Activated T-helper 1 cell treated with Interleukin-2 at 50 U/mL for 16 hours (primary cell): ENCODE measurements around the gene UBAC2.
"Not testable (repeated sequence)": the region's sequence is repeated elsewhere in the genome, so short reads cannot be mapped to it uniquely, and the experiment has no call there.

Source experiments
- DNase-seq: peaks from one replicate; pipeline ENCODE4 v3.0.0-alpha.2; 2020; ENCODE audit warnings: low read depth

Gene UBAC2

DNA sequence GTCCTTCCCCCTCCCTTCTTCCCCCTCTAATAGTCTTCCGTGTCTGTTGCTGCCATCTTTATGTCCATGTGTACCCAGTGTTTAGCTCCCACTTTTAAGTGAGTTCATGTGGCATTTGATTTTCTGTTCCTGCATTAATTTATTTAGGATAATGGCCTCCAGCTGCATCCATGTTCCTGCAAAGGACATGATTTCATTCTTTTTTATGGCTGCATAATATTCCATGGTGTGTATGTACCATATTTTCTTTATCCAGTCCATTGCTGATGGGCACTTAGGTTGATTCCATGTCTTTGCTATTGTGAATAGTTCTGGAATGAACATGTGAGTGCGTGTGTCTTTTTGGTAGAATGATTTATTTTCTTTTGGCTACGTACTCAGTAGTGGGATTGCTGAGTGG is 48.5 kb downstream of the UBAC2 start:
- not testable (repeated sequence) for DNase-seq

DNA sequence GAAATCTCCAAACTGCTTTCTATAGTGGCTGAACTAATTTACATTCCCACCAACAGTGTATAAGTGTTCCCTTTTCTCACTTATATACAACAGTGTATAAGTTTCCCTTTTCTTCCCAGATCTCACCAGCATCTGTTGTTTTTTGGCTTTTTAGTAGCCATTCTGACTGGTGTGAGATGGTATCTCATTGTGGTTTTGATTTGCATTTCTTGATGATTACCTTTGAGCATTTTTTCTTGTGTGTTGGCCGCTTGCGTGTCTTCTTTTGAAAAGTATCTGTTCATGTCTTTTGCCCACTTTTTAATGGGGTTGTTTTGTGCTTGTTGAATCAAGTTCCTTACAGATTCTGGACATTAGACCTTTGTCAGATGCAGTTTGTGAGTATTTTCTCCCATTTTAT is 49.0 kb downstream of the UBAC2 start:
- DNase-seq, result not testable (repeated sequence)

DNA sequence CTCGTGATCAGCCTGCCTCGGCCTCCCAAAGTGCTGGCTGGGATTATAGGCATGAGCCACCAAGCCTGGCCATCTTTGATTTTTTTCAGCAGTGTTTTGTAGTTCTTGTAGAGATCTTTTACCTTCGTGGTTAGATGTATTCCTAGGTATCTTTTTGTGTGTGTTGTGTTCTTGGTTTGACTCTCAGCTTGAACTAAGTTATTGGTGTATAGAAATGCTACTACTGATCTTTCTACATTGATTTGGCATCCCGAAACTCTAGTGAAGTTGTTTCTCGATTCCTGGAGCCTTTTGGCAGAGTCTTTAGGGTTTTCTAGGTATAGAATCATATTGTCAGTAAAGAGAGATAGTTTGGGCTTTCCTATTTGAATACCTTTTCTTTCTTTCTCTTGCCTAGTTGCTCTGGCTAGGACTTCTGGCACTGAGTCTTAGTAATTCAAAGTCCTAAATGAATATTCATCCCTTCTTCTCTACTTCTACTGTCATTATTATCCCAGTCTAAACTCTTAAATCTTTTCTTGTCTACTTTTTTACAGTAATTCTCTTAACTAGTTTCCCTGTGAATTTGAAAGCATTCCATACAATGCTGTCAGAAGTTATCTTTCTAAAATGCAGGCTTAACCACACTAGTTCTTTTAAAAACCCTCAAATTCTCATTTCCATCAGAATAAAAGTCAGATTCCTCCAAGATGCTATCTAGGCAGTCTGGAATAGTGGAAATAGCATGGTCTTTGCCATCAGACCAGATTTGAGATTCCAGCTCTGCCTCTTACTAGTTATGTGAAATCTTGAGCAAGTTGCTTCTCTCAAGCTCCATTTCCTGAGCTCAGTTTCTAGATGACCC is 50.5 kb downstream of the UBAC2 start:
- DNase-seq, result no peak

DNA sequence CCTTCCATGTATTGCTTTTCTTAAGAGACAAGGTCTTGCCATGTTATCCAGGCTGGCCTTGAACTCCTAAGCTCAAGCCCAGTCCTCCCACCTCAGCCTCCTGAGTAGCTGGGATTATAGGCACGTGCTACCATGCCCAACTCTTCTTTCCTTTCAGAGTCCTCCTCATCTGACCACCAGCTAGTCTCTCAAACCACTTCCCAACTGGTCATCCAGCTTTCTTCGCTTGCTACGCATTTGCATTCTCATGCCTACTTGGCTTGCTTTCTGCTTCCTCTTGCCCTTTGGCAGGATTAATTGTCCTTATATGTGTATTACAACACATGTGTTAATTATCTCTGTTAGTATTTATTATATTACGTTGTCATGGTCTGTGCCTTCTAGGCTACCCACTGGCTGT is 51.3 kb downstream of the UBAC2 start:
- no peak for DNase-seq

DNA sequence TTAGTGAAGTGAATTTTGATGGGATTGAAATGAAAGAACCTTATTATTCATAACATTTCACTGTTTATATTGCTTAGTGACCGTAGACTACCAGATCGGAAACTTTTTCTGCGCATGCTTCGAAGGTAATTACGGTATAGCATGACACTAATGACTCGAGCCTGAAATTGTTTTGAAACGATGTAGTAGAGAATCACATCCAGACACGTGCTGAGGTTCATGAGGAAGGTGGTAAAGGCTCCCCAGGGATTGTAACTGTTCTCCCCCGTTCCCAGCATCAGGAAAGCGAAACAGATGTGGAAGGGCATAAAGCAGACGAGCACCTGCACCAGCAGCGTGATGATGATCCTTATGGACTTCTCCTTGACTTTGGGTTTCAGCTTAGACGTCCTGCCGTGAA is 54.2 kb downstream of the UBAC2 start:
- DNase-seq, result no peak

DNA sequence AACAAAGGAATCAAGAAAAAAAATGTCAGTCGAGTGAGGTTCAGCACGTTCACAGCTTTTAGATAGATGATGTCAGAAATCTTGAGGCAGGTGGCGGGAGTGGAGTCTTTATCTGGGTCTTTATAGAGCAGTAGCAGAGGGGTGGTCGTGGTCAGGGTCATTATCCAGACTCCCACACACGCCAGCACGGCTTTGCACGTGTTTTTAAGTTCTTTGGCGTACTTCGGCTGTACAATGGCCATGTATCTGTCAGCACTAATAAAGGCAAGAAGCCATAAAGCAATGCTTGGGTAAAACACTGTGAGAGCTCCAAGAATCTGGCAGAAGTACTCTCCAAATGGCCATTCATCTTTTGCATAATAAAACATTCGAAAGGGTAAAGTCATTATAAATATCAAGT is 54.6 kb downstream of the UBAC2 start:
- DNase-seq, result no peak

DNA sequence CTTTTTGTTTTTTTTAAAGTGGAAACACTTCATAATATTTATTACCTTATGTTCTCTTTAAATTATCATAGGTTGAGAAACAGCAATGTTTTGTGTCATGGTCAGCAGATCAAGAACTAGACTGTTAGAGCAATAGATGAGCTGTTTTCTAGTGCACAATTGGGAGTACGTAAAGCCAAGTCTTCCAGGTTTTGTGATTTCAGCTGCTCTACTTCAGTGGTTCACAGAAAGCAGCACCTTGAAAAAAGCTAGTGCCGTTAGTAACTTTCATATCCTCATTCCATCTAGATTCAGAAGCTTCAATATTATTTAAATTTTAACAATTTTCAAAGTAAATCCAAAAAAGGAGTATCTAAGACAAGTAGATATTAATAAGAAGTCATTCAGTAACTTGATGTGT is 55.6 kb downstream of the UBAC2 start:
- no peak for DNase-seq

DNA sequence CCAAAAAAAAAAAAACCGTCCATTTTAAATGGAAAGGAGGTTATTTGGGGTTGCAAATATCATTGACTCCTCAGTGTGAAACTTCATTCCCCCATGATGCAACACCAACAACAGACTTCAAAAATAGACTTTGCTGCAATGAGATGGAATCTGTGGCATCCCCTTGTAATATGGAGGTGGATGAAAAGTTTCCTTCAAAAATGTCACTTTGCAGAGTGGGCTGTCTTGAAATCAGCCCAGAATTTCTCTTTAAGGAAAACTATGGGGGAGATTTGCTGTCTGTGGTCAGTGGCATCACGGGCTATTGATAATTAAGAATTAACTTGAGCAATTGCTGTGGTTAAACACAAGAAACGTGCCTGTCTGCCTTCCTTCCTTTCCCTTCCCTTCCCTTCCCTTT is 56.1 kb downstream of the UBAC2 start:
- no peak for DNase-seq

DNA sequence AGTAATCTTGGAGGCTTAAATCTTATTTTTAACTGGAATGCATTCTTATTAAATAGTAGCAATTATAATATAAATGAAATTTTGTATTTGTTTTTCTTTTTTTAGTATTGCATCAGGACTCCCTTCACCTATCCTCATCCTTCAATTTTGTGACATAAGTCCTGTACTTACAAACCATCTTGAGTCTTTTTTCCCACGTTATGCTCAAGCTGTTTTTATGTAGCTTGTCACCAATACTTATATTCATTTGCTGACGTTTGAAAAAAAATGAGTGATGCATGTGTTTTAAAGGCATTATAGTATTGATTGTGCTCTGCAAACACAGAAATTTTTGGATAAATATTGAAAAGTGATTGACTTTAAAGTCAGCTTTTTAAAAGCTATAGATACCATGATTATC is 56.6 kb downstream of the UBAC2 start:
- DNase-seq, result no peak

DNA sequence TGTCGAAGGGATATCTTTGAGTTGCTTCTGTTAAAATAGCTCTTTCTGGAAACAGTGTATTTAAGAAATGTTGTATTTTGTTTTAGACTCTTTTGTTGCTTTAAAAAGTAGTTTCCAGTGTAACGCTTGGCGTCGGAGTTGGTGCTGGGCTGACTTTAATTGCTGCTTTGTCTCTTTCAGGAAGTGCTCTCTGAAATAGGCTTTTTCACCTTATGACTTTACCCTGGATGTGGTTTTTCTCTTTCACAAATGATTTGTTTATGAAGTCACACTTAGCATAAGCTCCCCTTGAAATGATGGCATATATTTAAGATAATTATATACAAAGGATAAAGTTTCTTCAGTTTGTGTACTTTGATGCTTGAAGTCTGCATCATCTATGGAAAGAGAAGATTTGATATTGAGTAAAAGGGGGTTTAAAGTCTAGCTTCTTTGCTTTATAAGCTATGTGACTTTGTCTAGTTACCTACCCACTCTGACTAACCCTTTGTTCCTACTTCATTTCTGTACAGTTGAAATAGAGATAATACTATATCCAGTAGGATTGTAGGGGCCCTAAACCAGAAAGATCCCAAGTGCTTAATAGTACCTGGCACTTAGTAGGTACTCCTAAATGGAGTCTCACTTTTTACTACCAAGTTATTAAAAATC is 57.7 kb downstream of the UBAC2 start, which contains the start of gene GPR18:
Gene GPR18, minus strand, starts transcription at position 170 of the 651 bp plus-strand sequence. CDS start 2,507 bp downstream, outside the sequence.
- no peak for DNase-seq

DNA sequence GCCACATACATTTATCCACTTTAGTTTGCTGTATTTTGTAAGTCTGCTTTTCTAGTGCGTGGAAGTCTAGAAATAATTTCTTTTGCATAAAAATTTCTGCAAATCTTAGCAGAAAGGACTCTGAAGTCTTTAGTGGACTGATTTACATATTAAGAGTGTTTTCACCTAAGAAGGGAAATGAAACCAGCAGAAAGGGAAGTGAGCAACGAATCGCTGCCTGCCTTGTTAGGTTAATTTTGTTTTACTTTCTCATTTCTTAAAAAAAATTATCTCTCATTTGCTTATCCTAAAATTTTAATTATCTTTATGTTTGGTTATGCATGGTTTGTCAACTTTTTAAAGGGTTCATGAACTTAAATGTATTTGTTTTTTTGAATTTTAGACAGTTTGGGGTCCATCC is 58.3 kb downstream of the UBAC2 start:
- no peak for DNase-seq

DNA sequence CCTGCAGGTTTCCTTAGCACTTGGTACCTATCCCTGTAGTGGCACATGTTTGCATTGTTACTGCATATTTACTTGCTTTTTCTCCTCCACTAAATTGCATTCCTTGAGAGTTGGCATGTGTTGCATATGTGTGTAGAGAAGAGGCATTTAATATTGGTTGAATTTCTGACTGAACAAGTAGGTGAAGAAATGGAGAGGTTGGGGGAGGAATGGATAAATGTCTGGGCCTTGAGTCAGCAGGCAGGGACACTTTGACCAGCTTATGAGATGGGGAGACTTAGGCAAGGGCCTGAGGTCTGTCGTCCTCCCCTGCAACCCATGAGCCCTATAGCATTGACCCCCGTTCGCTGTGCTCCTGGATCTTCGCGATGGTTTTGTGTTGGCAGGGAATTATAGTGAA is 59.6 kb downstream of the UBAC2 start:
- DNase-seq, result no peak

DNA sequence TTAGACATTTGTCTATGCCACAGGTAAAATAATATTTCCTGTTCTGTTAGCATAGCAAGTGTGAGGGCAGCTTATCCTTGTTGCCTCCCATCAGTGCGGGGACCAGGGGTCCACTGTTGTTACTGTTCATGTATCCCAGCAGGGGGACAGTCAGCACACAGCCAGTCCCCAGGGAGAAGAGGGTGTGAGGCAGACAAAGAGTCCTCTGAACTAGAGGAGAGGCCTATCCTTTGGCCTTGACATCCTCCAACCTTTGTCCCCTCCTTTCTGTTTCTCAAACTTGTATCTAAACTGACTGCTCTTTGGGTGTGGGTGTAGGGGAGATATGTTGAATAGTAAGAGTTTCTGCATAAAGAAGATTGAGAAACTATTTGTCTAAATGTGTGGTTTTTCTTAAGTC is 60.4 kb downstream of the UBAC2 start:
- DNase-seq, result no peak

DNA sequence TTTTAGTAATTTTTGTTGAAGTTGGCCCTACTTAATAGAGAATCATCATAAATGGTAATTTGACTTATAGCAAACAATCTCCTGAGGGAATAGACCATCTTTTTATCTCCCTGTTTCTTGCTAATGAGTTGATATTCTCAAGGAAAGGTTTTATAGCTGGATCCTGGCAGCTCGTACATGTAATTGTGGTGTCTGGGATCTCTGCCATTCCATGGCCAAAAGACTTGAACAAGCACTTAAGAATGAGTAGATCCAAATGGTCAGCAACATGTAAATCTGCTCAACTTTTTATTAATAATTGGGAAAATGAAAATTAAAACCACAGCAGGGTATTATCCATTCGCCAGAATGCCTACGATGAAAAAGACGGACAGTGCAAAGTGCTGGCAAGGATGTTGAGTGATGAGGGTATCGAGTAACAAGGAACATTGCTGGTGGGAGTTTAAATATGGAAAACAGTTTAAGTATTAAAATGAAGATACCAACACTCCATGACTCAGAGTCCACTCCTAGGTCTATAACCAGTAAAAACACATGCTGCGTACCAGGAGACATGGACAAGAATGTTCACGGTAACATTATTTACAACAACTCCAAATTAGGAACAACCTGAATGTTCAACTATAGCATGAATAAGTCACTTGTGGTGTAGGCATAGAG is 62.6 kb downstream of the UBAC2 start:
- DNase-seq, result no peak

DNA sequence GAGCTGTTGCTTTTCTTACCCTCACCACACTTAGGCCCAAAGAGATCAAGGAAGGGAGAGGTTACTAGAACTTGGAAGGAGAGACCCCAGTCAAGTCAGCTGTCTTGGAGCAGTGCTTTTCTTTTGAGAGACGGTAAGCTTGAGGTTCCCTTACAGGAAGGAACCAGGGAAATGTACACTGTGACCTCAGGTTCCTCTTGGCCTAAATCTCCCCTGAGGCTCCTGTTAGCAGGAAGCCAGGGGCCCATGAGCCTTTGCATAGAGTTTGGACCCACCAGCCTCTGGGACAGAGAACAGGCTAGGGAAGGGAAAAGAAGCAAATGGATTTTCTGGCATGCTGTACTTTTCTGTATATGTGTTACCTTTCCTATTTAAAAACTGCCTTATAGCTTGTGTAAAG is 63.4 kb downstream of the UBAC2 start:
- no peak for DNase-seq

DNA sequence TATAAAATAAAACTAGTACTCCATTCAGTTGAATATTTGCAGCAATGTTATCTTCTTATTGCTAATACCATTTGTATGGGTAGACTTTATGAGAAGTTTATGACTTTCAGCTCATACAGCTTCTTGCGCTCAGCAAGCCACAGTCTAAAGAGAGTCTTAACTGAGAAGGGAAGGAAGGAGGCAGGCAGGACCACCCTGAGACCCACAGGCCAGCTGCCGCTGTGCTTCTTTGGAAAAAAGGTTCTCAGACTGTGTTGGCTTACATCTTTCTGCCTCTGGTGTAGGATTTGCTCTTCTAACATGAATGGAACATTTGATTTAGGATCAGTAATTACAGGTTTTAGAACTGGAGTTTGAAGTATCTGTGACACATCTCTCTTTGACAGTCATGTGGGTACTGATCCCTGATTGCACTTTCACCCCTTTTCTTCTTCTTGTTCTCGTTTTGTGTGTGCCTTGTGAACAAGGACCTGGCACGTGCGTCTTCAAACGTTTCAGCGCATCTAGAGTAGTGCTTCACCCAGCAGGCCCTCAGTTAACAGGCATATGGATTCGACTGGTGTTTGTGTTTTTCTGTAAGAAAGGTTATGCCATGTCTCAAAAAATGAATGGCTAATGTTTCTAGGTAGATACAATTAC is 64.6 kb downstream of the UBAC2 start:
- no peak for DNase-seq

DNA sequence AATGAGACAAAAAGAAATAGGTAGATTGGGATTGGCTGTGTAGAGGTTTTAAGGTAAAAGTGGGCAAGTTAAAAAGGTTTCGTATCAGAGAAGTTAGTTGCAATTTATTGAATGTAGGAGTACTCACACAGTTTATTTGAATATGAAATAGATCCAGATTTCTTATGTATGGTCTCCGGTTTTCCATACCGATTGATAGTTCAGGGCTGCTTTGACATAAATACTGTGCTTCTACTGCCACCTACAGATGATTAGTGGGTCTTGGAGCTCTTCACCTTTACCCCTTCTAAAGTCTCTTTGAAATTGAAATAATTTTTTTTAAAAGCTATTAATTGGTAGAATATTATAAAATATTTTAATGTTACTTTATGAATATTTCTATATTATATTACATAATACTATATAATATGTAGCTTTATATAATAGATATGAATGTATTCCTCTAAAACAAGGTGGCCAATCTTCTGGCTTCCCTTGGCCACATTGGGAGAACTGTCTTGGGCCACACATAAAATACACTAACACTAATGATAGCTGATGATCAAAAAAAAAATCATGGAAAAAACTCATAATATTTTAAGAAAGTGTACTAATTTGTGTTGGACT is 65.3 kb downstream of the UBAC2 start:
- no peak for DNase-seq

DNA sequence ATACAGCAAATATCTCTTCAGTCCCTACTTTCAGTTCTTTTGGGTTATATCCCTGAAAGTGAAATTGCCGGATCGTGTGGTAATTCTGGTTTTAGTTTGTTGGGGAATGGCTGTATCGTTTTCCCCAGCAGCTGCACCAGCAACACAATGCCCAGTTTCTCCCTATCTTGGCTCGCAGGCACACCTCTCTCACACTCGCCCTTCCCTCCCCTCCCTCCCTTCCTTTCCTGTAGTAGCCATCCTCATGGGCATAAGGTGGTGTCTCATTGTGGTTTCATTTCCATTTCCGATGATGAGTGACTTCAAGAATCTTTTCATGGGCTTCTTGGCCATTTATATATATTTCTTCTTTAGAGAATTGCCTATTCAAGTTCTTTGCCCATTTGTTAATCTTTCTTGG is 66.2 kb downstream of the UBAC2 start:
- DNase-seq, result no peak

DNA sequence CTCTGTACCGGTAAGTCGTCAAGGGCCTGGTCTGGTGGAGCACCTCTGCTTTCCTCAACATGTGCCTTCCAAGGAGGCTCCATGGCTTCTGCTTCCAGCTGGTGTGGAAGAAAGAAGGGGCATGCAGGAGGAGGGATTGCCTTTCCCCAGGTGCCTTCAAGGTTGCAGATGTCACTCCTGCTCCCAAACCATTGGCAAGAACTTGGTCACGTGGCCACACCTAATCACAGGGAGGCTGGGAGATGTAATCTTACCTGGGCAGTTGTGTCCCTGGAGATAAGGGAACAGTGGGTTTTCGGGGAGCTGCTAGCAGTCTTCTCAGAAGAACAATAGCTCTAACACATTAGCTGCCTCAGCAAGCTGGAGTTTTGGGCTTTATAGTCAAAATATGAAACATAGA is 67.3 kb downstream of the UBAC2 start:
- no peak for DNase-seq

DNA sequence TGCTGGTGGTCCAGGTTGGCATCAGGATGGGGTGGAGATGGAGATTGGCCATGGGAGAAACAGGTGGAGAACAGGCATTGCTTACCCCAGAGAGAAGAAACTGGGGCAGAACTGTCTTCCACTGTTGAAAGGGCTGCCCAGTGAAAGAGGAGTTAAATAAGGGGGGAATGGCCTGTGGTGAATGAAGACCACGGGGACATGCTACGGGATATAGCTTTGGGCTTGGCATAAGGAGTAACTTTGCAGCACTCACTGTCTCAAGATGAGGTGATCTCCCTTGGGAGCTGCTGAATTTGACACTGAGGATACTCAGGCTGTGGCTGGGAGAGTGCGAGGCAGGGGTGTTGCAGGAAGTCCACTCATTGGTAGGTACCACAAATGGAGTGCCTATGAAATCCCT is 68.2 kb downstream of the UBAC2 start:
- DNase-seq, result no peak

DNA sequence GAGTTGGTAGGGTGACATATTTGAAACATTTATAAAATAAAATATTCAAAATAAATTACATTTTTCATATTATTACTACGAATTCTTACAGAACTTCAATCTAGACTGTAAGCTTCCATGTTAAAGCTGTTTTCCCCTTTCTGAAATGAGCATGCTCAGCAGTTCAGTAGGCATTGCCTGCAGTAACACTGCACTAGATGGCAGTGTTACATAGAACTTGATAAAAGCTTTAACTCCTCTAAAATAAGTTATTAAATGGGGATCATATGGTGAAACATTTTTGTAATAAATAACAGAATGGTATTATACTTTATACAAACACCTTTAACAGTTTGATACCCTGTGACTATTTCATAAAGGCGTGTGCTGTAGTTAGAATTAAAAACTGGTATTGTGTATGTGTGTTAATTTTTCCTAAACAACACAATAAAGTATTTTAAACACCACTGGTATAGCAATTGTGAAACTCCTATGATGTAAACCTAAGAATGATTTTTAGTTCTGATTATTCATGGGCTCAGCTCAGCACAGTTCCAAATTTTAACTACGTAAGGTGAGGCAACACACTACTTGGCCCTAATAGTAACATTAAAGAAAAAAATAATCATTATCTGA is 69.1 kb downstream of the UBAC2 start:
- no peak for DNase-seq

DNA sequence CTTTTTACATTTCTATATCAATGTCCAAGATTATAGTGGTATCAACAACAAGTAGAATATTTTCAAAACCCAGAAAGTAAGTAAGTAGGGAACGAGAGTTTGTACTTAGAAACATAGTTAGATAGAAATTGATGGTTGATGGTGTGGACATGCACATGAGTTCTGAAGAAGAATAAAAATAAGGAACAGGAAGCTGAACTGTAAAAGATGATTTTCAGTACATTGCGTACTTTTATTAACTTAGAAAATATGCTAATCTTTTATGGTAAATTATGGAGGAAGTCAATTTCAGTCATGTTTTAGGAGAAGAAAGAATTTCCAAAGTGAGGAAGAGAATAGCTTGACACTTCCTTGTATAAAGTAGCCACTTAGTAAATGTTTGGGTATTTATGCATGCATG is 69.9 kb downstream of the UBAC2 start:
- no peak for DNase-seq
